ENCODE data around the gene ICE2. TPM values are rescaled to one million over a fixed set of nuclear protein-coding genes. Genes with fewer than 3 reads are reported as not detected.

ICE2 gene
- total RNA-seq, 1 donor from 2014 or later, result 22.9 TPM

GRCh38 chr15:60396100-60396499 lies 82.8 kb downstream of the ICE2 start:
- Histone ChIP-seq H3K4me1 (peaks cover 79% of the 10 kb centered on the region), H3K27ac (replicated peaks) (peak overlapping the region; percentile 99), H3K4me3 (peak overlapping the region; percentile 88), H3K27me3 (ENCODE audit: low read depth) (no peaks in the 10 kb centered on the region), H3K36me3 (peaks cover 17% of the 10 kb centered on the region), H3K9me3 (replicated peaks) (no peaks in the 10 kb centered on the region)
- DNase-seq, result no peak
- no peak for TF ChIP-seq CTCF (IDR thresholded peaks at IDR 0.05; ENCODE audit: borderline replicate concordance)
- intact Hi-C loops (cut with micrococcal nuclease), result no loop called here

GRCh38 chr15:60395276-60396011 lies 83.5 kb downstream of the ICE2 start:
- DNase-seq, result no peak
- peak overlapping the region; percentile 99 for H3K27ac ChIP-seq (replicated peaks)
- no peaks in the 10 kb centered on the region for H3K9me3 ChIP-seq (replicated peaks)
- peaks cover 86% of the 10 kb centered on the region for H3K4me1 ChIP-seq
- H3K36me3 ChIP-seq, result peaks cover 17% of the 10 kb centered on the region
- no peak for TF ChIP-seq CTCF (IDR thresholded peaks at IDR 0.05; ENCODE audit: borderline replicate concordance)
- H3K4me3 ChIP-seq, result peak overlapping the region; percentile 88
- no peaks in the 10 kb centered on the region for H3K27me3 ChIP-seq (ENCODE audit: low read depth)
- intact Hi-C loops (cut with micrococcal nuclease), result no loop called here

DNA sequence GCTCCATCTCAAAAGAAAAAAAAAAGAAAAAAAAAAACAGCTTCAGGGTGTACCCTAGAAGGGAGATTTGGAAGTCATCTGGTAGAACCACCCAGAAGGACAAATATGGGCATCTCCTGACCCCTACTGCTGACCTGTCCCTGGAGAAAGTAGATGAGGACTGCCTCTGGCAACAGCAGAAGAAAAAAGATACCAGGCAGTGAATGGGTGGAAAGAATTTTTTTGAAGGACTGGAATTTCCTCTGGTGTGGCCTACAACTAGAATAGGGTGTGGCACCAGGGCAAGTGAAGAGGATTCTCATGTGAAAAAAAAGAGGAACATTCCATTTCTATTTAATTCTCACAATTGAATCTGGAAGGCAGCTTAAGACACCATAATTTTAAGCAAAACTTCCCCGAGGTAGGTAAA lies 84.2 kb downstream of the ICE2 start:
- Histone ChIP-seq H3K27ac (replicated peaks) (peak overlapping the region; percentile 99), H3K4me1 (peaks cover 93% of the 10 kb centered on the region), H3K4me3 (peak overlapping the region; percentile 88), H3K9me3 (replicated peaks) (no peaks in the 10 kb centered on the region), H3K27me3 (ENCODE audit: low read depth) (no peaks in the 10 kb centered on the region), H3K36me3 (peaks cover 17% of the 10 kb centered on the region)
- TF ChIP-seq CTCF (IDR thresholded peaks at IDR 0.05; ENCODE audit: borderline replicate concordance), result no peak
- intact Hi-C loops (cut with micrococcal nuclease), result no loop called here
- DNase-seq, result no peak

- TF ChIP-seq CTCF (IDR thresholded peaks at IDR 0.05; ENCODE audit: borderline replicate concordance), result no peak
- H3K4me1 ChIP-seq, result peaks cover 99% of the 10 kb centered on the region
- H3K36me3 ChIP-seq, result peaks cover 17% of the 10 kb centered on the region
- peak; percentile 31 for DNase-seq
- peak overlapping the region; percentile 88 for H3K4me3 ChIP-seq
- H3K9me3 ChIP-seq (replicated peaks), result no peaks in the 10 kb centered on the region
- peak overlapping the region; percentile 99 for H3K27ac ChIP-seq (replicated peaks)
- no peaks in the 10 kb centered on the region for H3K27me3 ChIP-seq (ENCODE audit: low read depth)
- intact Hi-C loops (cut with micrococcal nuclease), result no loop called here
Observed at GRCh38 chr15:60392986-60393790, 85.8 kb downstream of the ICE2 start.

DNA sequence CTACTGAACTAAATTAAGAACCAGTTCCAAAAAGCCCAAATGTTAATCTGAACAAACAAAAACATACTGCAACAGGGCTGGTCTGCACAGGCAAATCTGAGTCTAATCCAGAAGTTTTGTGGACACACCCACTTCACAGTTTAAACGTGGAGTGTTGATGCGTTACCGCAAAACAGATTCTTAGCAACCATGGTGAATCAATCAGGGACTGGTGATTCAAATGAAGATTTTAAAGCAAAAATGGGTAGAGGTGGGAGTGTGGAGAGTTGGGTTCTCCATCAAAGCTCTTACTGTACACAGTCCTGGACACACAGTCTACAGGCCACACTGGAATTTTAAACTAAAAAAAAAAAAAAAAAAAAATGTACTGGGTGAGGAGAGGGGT lies 86.3 kb downstream of the ICE2 start:
- peak overlapping the region; percentile 88 for H3K4me3 ChIP-seq
- no peaks in the 10 kb centered on the region for H3K9me3 ChIP-seq (replicated peaks)
- peak overlapping the region; percentile 99 for H3K27ac ChIP-seq (replicated peaks)
- peaks cover 17% of the 10 kb centered on the region for H3K36me3 ChIP-seq
- peaks cover 99% of the 10 kb centered on the region for H3K4me1 ChIP-seq
- TF ChIP-seq CTCF (IDR thresholded peaks at IDR 0.05; ENCODE audit: borderline replicate concordance), result no peak
- intact Hi-C loops (cut with micrococcal nuclease), result no loop called here
- H3K27me3 ChIP-seq (ENCODE audit: low read depth), result no peaks in the 10 kb centered on the region
- no peak for DNase-seq
